Thoracic aorta endothelial cell (primary cell): ENCODE measurements around the gene TRMT1L. TPM values are rescaled to one million over a fixed set of nuclear protein-coding genes. Genes with fewer than 3 reads are reported as not detected.

Experiments
- total RNA-seq: library from RNA; depleted of rRNA; stranded (reverse); fragments of >200 nt; gene quantifications from 2 replicates; pipeline ENCODE4 v1.2.3, GENCODE V29; 2012

Gene TRMT1L, protein sequence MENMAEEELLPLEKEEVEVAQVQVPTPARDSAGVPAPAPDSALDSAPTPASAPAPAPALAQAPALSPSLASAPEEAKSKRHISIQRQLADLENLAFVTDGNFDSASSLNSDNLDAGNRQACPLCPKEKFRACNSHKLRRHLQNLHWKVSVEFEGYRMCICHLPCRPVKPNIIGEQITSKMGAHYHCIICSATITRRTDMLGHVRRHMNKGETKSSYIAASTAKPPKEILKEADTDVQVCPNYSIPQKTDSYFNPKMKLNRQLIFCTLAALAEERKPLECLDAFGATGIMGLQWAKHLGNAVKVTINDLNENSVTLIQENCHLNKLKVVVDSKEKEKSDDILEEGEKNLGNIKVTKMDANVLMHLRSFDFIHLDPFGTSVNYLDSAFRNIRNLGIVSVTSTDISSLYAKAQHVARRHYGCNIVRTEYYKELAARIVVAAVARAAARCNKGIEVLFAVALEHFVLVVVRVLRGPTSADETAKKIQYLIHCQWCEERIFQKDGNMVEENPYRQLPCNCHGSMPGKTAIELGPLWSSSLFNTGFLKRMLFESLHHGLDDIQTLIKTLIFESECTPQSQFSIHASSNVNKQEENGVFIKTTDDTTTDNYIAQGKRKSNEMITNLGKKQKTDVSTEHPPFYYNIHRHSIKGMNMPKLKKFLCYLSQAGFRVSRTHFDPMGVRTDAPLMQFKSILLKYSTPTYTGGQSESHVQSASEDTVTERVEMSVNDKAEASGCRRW
- 19.9 and 29.6 TPM in 2 replicates for total RNA-seq

DNA sequence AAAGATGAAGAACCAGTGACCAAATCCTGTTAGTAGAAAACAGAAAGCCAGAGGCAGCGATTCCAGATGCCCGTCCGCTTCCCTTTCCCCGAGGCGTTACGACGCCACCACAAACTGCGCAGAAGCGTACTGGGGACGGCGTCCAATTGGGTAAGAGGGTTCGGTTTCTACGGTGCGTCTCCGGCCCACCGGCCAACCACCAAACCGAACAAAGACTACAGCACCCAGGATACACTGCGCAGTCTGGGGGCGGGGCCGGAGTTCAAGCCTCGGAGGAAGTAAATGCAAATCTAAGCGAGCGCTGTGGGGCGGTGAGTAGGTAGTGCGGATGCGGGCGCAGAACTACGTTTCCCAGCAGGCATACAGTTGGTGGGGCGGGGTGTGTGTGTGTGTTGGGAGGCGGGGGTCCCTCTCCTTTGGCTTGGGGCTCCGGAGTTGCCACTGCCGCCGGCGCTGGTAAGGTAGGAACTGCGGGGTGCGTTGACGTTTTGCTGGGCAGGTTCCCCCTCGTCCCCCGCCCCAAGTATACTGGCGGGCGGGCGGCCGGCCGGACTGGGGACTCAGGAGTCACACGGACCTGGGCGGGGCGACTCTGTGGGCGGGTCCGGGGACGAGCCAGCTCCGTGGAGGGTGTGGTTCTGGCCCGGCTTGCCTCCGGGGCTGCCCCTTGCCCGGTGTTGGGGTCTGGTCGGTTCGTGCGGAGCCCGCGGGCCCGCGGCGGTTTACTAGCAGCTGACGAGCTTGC lies at the start of gene TRMT1L, which contains the start of gene SWT1:
Gene TRMT1L, minus strand, starts transcription at position 100 of the 745 bp plus-strand sequence. CDS start 241 bp downstream, outside the sequence.
Gene SWT1, plus strand, starts transcription at position 314 of the 745 bp plus-strand sequence. CDS start 3,675 bp downstream, outside the sequence.

Other genes starting within 250 kb of the TRMT1L start
- 12.2 and 14.9 TPM in 2 replicates for gene NIBAN1, start 182.4 kb downstream of the TRMT1L start, total RNA-seq
- gene RNF2, start 111.4 kb downstream of the TRMT1L start, total RNA-seq, result 31.4 and 34.3 TPM in 2 replicates
- 5.6 and 7.2 TPM in 2 replicates for gene SWT1, start 214 bp upstream of the TRMT1L start, total RNA-seq
- gene IVNS1ABP, start 160.3 kb upstream of the TRMT1L start, total RNA-seq, result 120 and 125 TPM in 2 replicates